ENCODE data around the gene NCOA4.
"Not testable (repeated sequence)": the region's sequence is repeated elsewhere in the genome, so short reads cannot be mapped to it uniquely, and the experiment has no call there.

The NCOA4 gene

GRCh38 chr10:45983538-45984186 is 46.8 kb downstream of the NCOA4 start:
- DNase-seq (ENCODE audit: low read depth), result not testable (repeated sequence)

- DNase-seq (ENCODE audit: low read depth), result not testable (repeated sequence)
These were observed 49.1 kb downstream of the NCOA4 start for GRCh38 chr10:45981367-45981766.

- DNase-seq (ENCODE audit: low read depth), result not testable (repeated sequence)
These were observed 51.9 kb downstream of the NCOA4 start for GRCh38 chr10:45978554-45978953.

- DNase-seq (ENCODE audit: low read depth), result not testable (repeated sequence)
These were observed 56.4 kb downstream of the NCOA4 start for GRCh38 chr10:45974041-45974440.

GRCh38 chr10:45972813-45973169 is 57.6 kb downstream of the NCOA4 start:
- DNase-seq (ENCODE audit: low read depth), result not testable (repeated sequence)

GRCh38 chr10:45972106-45972812 is 58.2 kb downstream of the NCOA4 start, which contains the start of gene TIMM23:
TIMM23 (plus strand) TSS chr10:45972489; CDS start chr10:45972625, 136 bp downstream.
- peak; percentile 82 for DNase-seq (ENCODE audit: low read depth)

GRCh38 chr10:45971742-45972105 is 58.7 kb downstream of the NCOA4 start:
- DNase-seq (ENCODE audit: low read depth), result not testable (repeated sequence)

- DNase-seq (ENCODE audit: low read depth), result not testable (repeated sequence)
These were observed 59.4 kb downstream of the NCOA4 start for GRCh38 chr10:45971019-45971418.

- DNase-seq (ENCODE audit: low read depth), result not testable (repeated sequence)
These were observed 67.6 kb downstream of the NCOA4 start for GRCh38 chr10:45962686-45963452.

- DNase-seq (ENCODE audit: low read depth), result not testable (repeated sequence)
These were observed 72.5 kb downstream of the NCOA4 start for GRCh38 chr10:45957928-45958327.

GRCh38 chr10:45956634-45957033 is 73.8 kb downstream of the NCOA4 start:
- DNase-seq (ENCODE audit: low read depth), result not testable (repeated sequence)
